Epithelial cell of proximal tubule (primary cell): ENCODE data around the gene ASRGL1. TPM values are rescaled to one million over a fixed set of nuclear protein-coding genes. Genes with fewer than 3 reads are reported as not detected.

Experiments
- DNase-seq: peaks from one replicate; pipeline ENCODE4 v3.0.0-alpha.2; 2011; ENCODE audit warnings: low read depth
- H3K4me3 ChIP-seq: 2 replicates; pipeline ENCODE4 v1.5.1; 2011; ENCODE audit warnings: low read depth, mild to moderate bottlenecking, low read length
- CTCF ChIP-seq: conservative IDR thresholded peaks from 2 replicates; pipeline ENCODE4 v1.5.1; 2012; ENCODE audit warnings: low read depth, mild to moderate bottlenecking, low read length
- total RNA-seq: library from RNA; depleted of rRNA; stranded (reverse); fragments of >200 nt; gene quantifications from 2 replicates; pipeline ENCODE4 v1.2.3, GENCODE V29; 2015

The ASRGL1 gene
- 19.7 and 25.8 TPM in 2 replicates for total RNA-seq

- TF ChIP-seq CTCF: no peak
- no peak for DNase-seq
- H3K4me3 ChIP-seq: peak within 1 kb of the TSS; percentile 83
These were observed at the start of gene ASRGL1 for GRCh38 chr11:62337303-62338181. ASRGL1 (plus strand) TSS chr11:62337448; CDS start chr11:62337978, 530 bp downstream.

- DNase-seq: no peak
- H3K4me3 ChIP-seq: no peak overlapping the region
- no peak for TF ChIP-seq CTCF
These were observed 41.7 kb upstream of the ASRGL1 start for GRCh38 chr11:62295504-62295903.

DNA sequence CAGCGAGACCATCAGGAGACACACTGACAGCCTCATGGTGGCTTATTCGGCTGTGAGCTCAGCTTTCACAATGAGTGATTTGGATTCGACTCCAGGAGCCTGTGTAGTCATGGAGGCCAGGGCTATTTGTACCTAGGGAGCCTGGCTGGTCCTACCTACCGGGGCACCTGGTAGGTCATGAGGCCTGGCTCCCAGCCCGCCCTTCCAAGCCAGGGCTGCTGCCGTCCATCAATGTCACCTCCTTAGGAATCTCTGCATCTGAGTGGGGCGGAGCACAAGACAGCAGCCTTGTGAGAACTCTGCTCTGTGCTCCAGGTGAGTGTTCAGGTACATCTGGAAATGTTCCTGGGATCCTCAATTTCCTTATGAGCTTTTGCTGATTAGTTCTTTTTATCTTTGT, 38.3 kb upstream of the ASRGL1 start, which contains the start of gene SCGB1D4:
Gene SCGB1D4, minus strand, starts transcription at position 101 of the 400 bp plus-strand sequence. Its CDS starts 65 bp downstream, at position 36.
- H3K4me3 ChIP-seq: no peak within 1 kb of the TSS
- no peak for DNase-seq
- no peak for TF ChIP-seq CTCF

DNA sequence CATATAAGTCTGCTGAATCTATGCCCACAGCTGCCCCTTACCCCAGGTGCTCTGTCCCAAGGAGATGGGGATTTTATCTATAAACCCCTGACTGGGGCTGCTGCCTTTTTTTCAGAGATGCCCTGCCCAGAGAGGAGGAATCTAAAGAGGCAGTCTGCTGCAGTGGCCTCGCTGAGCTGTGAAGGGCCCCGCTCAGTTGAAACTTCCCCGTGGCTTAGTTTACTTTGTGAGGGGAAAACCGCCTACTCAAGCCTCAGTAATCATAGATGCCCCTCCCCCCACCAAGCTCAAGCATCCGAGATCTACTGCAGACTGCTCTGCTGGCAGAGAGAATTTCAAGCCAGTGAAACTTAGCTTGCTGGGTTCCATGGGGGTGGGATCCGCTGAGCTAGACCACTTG, 31.0 kb upstream of the ASRGL1 start:
- DNase-seq: no peak
- no peak overlapping the region for H3K4me3 ChIP-seq
- TF ChIP-seq CTCF: no peak

GRCh38 chr11:62307950-62308349, 29.3 kb upstream of the ASRGL1 start:
- TF ChIP-seq CTCF: no peak
- H3K4me3 ChIP-seq: no peak overlapping the region
- DNase-seq: no peak

DNA sequence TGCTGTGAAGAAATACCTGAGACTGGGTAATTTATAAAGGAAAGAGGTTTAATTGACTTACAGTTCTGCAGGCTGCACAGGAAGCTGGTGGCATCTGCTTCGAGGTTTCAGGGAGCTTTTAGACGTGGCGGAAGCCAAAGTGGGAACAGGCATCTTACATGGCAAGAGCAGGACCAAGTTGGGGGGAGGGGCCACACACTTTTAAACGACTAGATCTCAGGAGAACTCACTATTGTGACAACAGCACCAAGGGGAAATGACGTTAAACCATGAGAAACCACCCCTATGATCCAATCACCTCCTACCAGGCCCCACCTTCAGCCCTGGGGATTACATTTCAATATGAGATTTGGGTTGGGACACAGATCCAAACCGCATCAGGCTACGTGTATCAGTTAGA, 27.3 kb upstream of the ASRGL1 start:
- no peak overlapping the region for H3K4me3 ChIP-seq
- TF ChIP-seq CTCF: no peak
- no peak for DNase-seq

- no peak overlapping the region for H3K4me3 ChIP-seq
- no peak for TF ChIP-seq CTCF
- DNase-seq: no peak
These were observed 21.8 kb upstream of the ASRGL1 start for GRCh38 chr11:62315431-62315830.
